Ovary (tissue), 9 donors: ENCODE results near the gene HDAC10. TPM values are rescaled to one million over a fixed set of nuclear protein-coding genes. Genes with fewer than 3 reads are reported as not detected.

Experiments used
- DNase-seq, 5 donors: peaks; one replicate each; pipeline ENCODE4 v3.0.0-alpha.2; 2019 to 2020
- H3K27ac ChIP-seq, 2 donors: fragments of 200-600 bp; one replicate each; pipeline versions ENCODE4 v1.5.1 to v1.8.0; 2019 to 2022
- H3K27me3 ChIP-seq: fragments of 200-600 bp; one replicate; pipeline ENCODE4 v1.8.0; 2022
- H3K36me3 ChIP-seq: fragments of 200-600 bp; sonication (generic); one replicate; pipeline ENCODE4 v1.5.1; 2019
- H3K4me1 ChIP-seq: one replicate; pipeline ENCODE4 v1.8.1; 2013; ENCODE audit warnings: mild to moderate bottlenecking, moderate library complexity; ENCODE audit not compliant: insufficient read depth
- H3K4me3 ChIP-seq: fragments of 200-600 bp; sonication (generic); one replicate; pipeline ENCODE4 v1.5.1; 2017
- H3K9me3 ChIP-seq, 2 donors: fragments of 200-600 bp in 1 of 2; sonication (generic) in 1 of 2; one replicate each; pipeline versions ENCODE4 v1.5.1 to v1.8.1; 2013 to 2019; ENCODE audit warnings: mild to moderate bottlenecking in 1 of 2, moderate library complexity in 1 of 2
- CTCF ChIP-seq, 3 donors: fragments of 450-650 bp in 2 of 3; fragments of 200-600 bp in 1 of 3; IDR thresholded peaks; one replicate each; pipeline versions ENCODE4 v1.5.1 to v1.8.0; 2016 to 2022; ENCODE audit warnings: antibody characterized with exemption in 3 of 3, mild to moderate bottlenecking in 1 of 3
- EP300 ChIP-seq: sonication (generic); formaldehyde crosslinking; IDR thresholded peaks from one replicate; pipeline ENCODE4 v1.6.1; 2017; ENCODE audit warnings: antibody characterized with exemption
- POLR2A ChIP-seq: fragments of 450-650 bp; IDR thresholded peaks from one replicate; pipeline ENCODE4 v1.6.1; 2017; ENCODE audit warnings: antibody characterized with exemption, mild to moderate bottlenecking, moderate library complexity
- WGBS, 3 donors: extraction: QIAGEN DNeasy Blood & Tissue Kit in 1 of 3; methylation state at CpG; one replicate each; pipeline versions ENCODE4 v1.1.5 to v1.1.7; 2013 to 2017; 5-methylcytosine and 5-hydroxymethylcytosine counted together
- intact Hi-C, 4 donors: fragments of 100-400 bp; cut with DNase I; formaldehyde crosslinking; loops; one replicate each; pipeline versions ENCODE4 v1.11.0 to v1.15.1; 2022 to 2023
- polyA plus RNA-seq, 2 donors: library from polyadenylated mRNA; stranded (reverse); fragments of 200-250 nt in 1 of 2; fragments of 350-450 nt in 1 of 2; fragmentation: Illumina TruSeq in 1 of 2; extraction: RNeasy Lipid Tissue Mini Kit (QIAGEN cat#74804) in 1 of 2; gene quantifications; one replicate each; pipeline ENCODE4 v1.2.3, GENCODE V29; 2013 to 2014
- total RNA-seq, 7 donors: library from RNA; depleted of rRNA in 2 of 7; stranded (reverse); fragments of >200 nt in 2 of 7; fragmentation: NEBNext Ultra II Directional in 3 of 7; extraction: Animal tissue kit (Norgen Biotek cat#: 25700) in 3 of 7; gene quantifications; one replicate each; pipeline versions ENCODE4 v1.1.0 to v1.2.4, GENCODE V29; 2016 to 2023
- donor health status: DM: no; HTN: no; CAD: no; lungs with moderate emphysema.
- donor health status: DM: no; HTN: no; CAD: no.
- donor health status: Bipolar disorder and iron deficiency.
- donor health status: DM: yes; HTN: yes; CAD: no.
- donor health status: DM: no; HTN: no; CAD: no.
- donor health status: DM: yes; HTN: yes; CAD: no.

HDAC10 gene
- total and polyA plus RNA-seq, 9 donors, result 2.3 to 44.6 (median 38.9) TPM

GRCh38 chr22:50289151-50289941, 38.3 kb upstream of the HDAC10 start:
- Histone ChIP-seq H3K4me1 (peaks cover 17% of the 10 kb centered on the region), H3K36me3 (no peaks in the 10 kb centered on the region), H3K4me3 (no peak overlapping the region), H3K9me3 (no peaks in the 10 kb centered on the region), H3K27ac (no peak overlapping the region), H3K27me3 (no peaks in the 10 kb centered on the region)
- no peak for DNase-seq
- TF ChIP-seq EP300 (no peak), CTCF (IDR thresholded peaks at IDR 0.05) (no peak), POLR2A (no peak)
- WGBS, 3 donors, result 87 to 91% (median 89%) methylated on average over 48 to 57 of the region's 57 CpGs
- intact Hi-C loops, result no loop called here

DNA sequence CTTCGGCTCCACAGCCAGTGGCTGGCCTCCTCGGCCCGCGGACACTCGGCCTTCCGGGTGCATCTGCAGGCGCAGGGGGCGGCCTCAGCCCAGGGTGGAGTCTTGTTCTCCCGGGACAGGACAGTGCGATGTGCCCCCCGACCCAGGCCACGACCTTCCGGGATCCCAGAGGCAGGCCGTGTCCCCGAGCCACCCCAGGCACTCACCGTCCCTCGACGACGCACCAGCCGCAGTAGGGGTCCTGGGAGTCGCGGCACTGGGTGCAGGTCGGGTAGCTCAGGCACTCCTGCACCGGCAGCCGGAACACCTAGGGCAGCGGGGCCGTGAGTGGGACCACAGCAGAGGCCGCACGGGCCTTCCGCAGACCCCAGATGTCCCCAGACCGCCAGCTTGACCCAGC, 36.7 kb upstream of the HDAC10 start:
- H3K4me1 ChIP-seq, result peaks cover 5% of the 10 kb centered on the region
- TF ChIP-seq EP300 (no peak), CTCF (IDR thresholded peaks at IDR 0.05) (no peak), POLR2A (no peak)
- intact Hi-C loops, result no loop called here
- H3K27me3 ChIP-seq, result no peaks in the 10 kb centered on the region
- H3K9me3 ChIP-seq, result no peaks in the 10 kb centered on the region
- H3K4me3 ChIP-seq, result no peak overlapping the region
- WGBS, 3 donors, result 91 to 94% (median 92%) methylated on average over 23 to 31 of the region's 31 CpGs
- no peak overlapping the region for H3K27ac ChIP-seq
- no peak for DNase-seq
- H3K36me3 ChIP-seq, result no peaks in the 10 kb centered on the region

- H3K9me3 ChIP-seq, result no peaks in the 10 kb centered on the region
- no peaks in the 10 kb centered on the region for H3K36me3 ChIP-seq
- H3K4me3 ChIP-seq, result no peak overlapping the region
- 82 to 86% (median 84%) methylated on average over 40 of the region's 40 CpGs for WGBS, 3 donors
- no peaks in the 10 kb centered on the region for H3K27me3 ChIP-seq
- TF ChIP-seq CTCF (IDR thresholded peaks at IDR 0.05), result no peak
- no peak for TF ChIP-seq EP300
- TF ChIP-seq POLR2A, result no peak
- no peaks in the 10 kb centered on the region for H3K4me1 ChIP-seq
- H3K27ac ChIP-seq, result no peak overlapping the region
- no peak for DNase-seq
- intact Hi-C loops, result no loop called here
These were observed 35.7 kb upstream of the HDAC10 start for GRCh38 chr22:50286701-50287318.

GRCh38 chr22:50286275-50286674, 35.2 kb upstream of the HDAC10 start:
- Histone ChIP-seq H3K36me3 (no peaks in the 10 kb centered on the region), H3K4me3 (no peak overlapping the region), H3K9me3 (no peaks in the 10 kb centered on the region), H3K27me3 (no peaks in the 10 kb centered on the region), H3K4me1 (no peaks in the 10 kb centered on the region), H3K27ac (no peak overlapping the region)
- WGBS, 3 donors, result 85 to 91% (median 86%) methylated on average over 14 to 21 of the region's 21 CpGs
- DNase-seq, result no peak
- intact Hi-C loops, result no loop called here
- no peak for TF ChIP-seq CTCF (IDR thresholded peaks at IDR 0.05)
- TF ChIP-seq POLR2A, result no peak
